Measurements from ENCODE around the gene UBL3. TPM values are rescaled to one million over a fixed set of nuclear protein-coding genes. Genes with fewer than 3 reads are reported as not detected.

The UBL3 gene
- total and polyA plus RNA-seq, 2 donors: 27.9 to 44.1 TPM

- H3K4me1 ChIP-seq (ENCODE audit: insufficient read depth): no peaks in the 10 kb centered on the region
Measured at GRCh38 chr13:29815336-29815735, 35.1 kb downstream of the UBL3 start.

GRCh38 chr13:29810898-29811297 is 39.5 kb downstream of the UBL3 start:
- Histone ChIP-seq H3K4me3 (ENCODE audit: low read depth, low read length) (no peak overlapping the region), H3K4me1 (ENCODE audit: insufficient read depth) (no peaks in the 10 kb centered on the region), H3K27ac (ENCODE audit: low read depth) (no peak overlapping the region), H3K36me3 (ENCODE audit: insufficient read depth) (no peaks in the 10 kb centered on the region)
- WGBS: 93% methylated on average over 4 of the region's 4 CpGs
- no peak for DNase-seq (ENCODE audit: extremely low spot score)

More at GRCh38 chr13:29815336-29815735, 35.1 kb downstream of the UBL3 start:
- no peak for DNase-seq (ENCODE audit: extremely low spot score)
- no peaks in the 10 kb centered on the region for H3K36me3 ChIP-seq (ENCODE audit: insufficient read depth)
- H3K27ac ChIP-seq (ENCODE audit: low read depth): no peak overlapping the region
- H3K4me3 ChIP-seq (ENCODE audit: low read depth, low read length): no peak overlapping the region

DNA sequence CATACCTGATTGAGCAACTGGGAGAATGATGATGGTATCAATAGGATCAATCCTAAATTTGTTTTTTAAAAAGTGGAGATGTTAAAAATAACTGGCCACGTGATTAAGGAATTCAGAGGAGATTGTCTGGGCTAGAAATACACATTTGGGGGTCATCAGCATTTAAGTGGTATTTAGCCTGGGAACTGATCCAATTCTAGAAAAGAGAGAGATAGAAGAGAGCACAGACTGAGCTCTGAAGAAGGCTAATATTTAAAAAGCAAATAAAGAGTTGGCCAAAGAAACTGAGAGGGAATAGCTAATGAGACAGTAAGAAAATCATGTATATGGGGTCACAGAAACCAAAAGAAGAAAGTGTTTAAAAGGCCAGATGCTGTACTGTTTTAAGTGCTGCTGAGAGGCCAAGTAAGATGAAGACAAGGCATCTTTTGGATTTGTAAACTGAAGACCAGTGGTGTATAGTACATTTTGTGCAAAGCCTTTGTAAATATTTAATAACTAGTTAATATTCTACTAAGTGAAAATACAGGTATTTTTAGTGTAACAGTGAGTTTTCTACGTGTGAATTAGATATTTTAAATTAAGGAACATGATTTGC is 40.2 kb downstream of the UBL3 start:
- no peaks in the 10 kb centered on the region for H3K4me1 ChIP-seq (ENCODE audit: insufficient read depth)
- 42% methylated on average over 2 of the region's 2 CpGs for WGBS
- no peaks in the 10 kb centered on the region for H3K36me3 ChIP-seq (ENCODE audit: insufficient read depth)
- no peak overlapping the region for H3K27ac ChIP-seq (ENCODE audit: low read depth)
- no peak overlapping the region for H3K4me3 ChIP-seq (ENCODE audit: low read depth, low read length)
- DNase-seq (ENCODE audit: extremely low spot score): no peak

DNA sequence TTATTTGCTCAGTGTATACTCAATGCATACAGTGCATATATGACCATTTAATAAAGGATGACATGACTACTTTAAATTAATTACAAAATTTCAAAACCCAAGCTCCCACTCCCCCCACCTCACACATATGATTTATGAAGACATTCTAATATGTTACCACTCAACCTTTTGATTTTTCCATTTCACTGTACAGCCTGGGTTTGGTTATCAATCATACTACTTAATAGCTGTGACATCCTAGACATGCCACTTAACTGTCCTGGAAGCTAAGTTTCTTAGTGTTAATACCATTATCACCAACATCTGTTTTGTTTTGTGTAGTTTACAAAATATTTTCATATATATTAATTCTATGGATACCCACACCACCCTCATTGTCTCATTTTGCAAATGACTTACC is 42.2 kb downstream of the UBL3 start:
- no peak for DNase-seq (ENCODE audit: extremely low spot score)
- Histone ChIP-seq H3K4me3 (ENCODE audit: low read depth, low read length) (no peak overlapping the region), H3K27ac (ENCODE audit: low read depth) (no peak overlapping the region), H3K4me1 (ENCODE audit: insufficient read depth) (no peaks in the 10 kb centered on the region), H3K36me3 (ENCODE audit: insufficient read depth) (no peaks in the 10 kb centered on the region)

- Histone ChIP-seq H3K27ac (ENCODE audit: low read depth) (no peak overlapping the region), H3K36me3 (ENCODE audit: insufficient read depth) (no peaks in the 10 kb centered on the region), H3K4me1 (ENCODE audit: insufficient read depth) (no peaks in the 10 kb centered on the region), H3K4me3 (ENCODE audit: low read depth, low read length) (no peak overlapping the region)
- DNase-seq (ENCODE audit: extremely low spot score): no peak
- 88% methylated on average over 7 of the region's 7 CpGs for WGBS
Measured at GRCh38 chr13:29805994-29806979, 44.1 kb downstream of the UBL3 start.

- H3K36me3 ChIP-seq (ENCODE audit: insufficient read depth): no peaks in the 10 kb centered on the region
- no peak for DNase-seq (ENCODE audit: extremely low spot score)
- WGBS: 95% methylated on average over 3 of the region's 3 CpGs
- H3K4me1 ChIP-seq (ENCODE audit: insufficient read depth): no peaks in the 10 kb centered on the region
- H3K4me3 ChIP-seq (ENCODE audit: low read depth, low read length): no peak overlapping the region
- H3K27ac ChIP-seq (ENCODE audit: low read depth): no peak overlapping the region
Measured at GRCh38 chr13:29803221-29803620, 47.2 kb downstream of the UBL3 start.

- no peaks in the 10 kb centered on the region for H3K36me3 ChIP-seq (ENCODE audit: insufficient read depth)
- no peaks in the 10 kb centered on the region for H3K4me1 ChIP-seq (ENCODE audit: insufficient read depth)
- no peak overlapping the region for H3K27ac ChIP-seq (ENCODE audit: low read depth)
- DNase-seq (ENCODE audit: extremely low spot score): no peak
- WGBS: 96% methylated on average over 1 of the region's 1 CpG
- H3K4me3 ChIP-seq (ENCODE audit: low read depth, low read length): no peak overlapping the region
Measured at GRCh38 chr13:29802621-29803020, 47.8 kb downstream of the UBL3 start.

GRCh38 chr13:29801737-29802305 is 48.6 kb downstream of the UBL3 start:
- DNase-seq (ENCODE audit: extremely low spot score): no peak
- Histone ChIP-seq H3K4me3 (ENCODE audit: low read depth, low read length) (no peak overlapping the region), H3K4me1 (ENCODE audit: insufficient read depth) (no peaks in the 10 kb centered on the region), H3K27ac (ENCODE audit: low read depth) (no peak overlapping the region), H3K36me3 (ENCODE audit: insufficient read depth) (no peaks in the 10 kb centered on the region)
- 90% methylated on average over 4 of the region's 4 CpGs for WGBS

- WGBS: 87% methylated on average over 4 of the region's 4 CpGs
- Histone ChIP-seq H3K27ac (ENCODE audit: low read depth) (no peak overlapping the region), H3K36me3 (ENCODE audit: insufficient read depth) (no peaks in the 10 kb centered on the region), H3K4me3 (ENCODE audit: low read depth, low read length) (no peak overlapping the region), H3K4me1 (ENCODE audit: insufficient read depth) (no peaks in the 10 kb centered on the region)
- DNase-seq (ENCODE audit: extremely low spot score): no peak
Measured at GRCh38 chr13:29801102-29801501, 49.3 kb downstream of the UBL3 start.

DNA sequence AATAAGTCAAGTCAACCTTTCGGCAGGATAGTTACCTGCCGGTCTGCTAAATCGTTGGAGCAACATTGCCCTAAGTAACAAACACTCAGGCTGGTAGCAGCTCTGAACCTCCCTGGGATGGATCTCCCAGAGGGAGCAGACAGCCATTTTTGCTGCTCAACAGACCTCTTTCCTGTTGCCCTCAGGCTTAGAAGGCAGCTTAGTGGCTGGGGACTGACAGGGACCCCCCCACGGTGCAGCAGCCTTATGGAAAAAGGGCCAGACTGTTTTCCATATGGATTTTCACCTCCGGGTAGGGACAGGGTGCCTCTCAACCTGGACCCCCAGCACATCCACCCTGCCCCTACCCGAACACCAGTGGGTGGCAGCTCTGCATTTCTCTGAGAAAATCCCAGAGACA is 49.7 kb downstream of the UBL3 start:
- no peak overlapping the region for H3K4me3 ChIP-seq (ENCODE audit: low read depth, low read length)
- H3K27ac ChIP-seq (ENCODE audit: low read depth): no peak overlapping the region
- no peaks in the 10 kb centered on the region for H3K36me3 ChIP-seq (ENCODE audit: insufficient read depth)
- 87% methylated on average over 6 of the region's 6 CpGs for WGBS
- no peak for DNase-seq (ENCODE audit: extremely low spot score)
- H3K4me1 ChIP-seq (ENCODE audit: insufficient read depth): no peaks in the 10 kb centered on the region

DNA sequence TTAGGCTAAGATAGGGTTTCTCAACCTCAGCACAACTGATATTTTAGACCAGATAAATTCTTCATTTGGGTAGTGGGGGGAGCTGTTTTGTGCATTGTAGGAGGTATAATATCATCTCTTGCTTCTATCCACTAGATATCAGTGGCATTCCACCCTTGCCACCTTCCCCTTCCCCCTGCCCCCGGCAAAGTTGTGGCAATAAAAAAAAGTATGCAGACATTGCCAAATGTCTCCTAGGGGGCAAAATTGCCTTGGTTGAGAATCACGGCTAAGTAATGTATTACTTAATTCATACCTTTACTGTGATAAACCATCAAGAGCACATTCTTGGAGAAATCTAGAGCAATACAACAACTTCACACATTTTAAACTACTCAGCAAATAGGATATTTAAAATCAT is 51.4 kb downstream of the UBL3 start:
- WGBS: 75% methylated on average over 2 of the region's 2 CpGs
- Histone ChIP-seq H3K27ac (ENCODE audit: low read depth) (no peak overlapping the region), H3K4me1 (ENCODE audit: insufficient read depth) (no peaks in the 10 kb centered on the region), H3K36me3 (ENCODE audit: insufficient read depth) (no peaks in the 10 kb centered on the region), H3K4me3 (ENCODE audit: low read depth, low read length) (no peak overlapping the region)
- no peak for DNase-seq (ENCODE audit: extremely low spot score)

DNA sequence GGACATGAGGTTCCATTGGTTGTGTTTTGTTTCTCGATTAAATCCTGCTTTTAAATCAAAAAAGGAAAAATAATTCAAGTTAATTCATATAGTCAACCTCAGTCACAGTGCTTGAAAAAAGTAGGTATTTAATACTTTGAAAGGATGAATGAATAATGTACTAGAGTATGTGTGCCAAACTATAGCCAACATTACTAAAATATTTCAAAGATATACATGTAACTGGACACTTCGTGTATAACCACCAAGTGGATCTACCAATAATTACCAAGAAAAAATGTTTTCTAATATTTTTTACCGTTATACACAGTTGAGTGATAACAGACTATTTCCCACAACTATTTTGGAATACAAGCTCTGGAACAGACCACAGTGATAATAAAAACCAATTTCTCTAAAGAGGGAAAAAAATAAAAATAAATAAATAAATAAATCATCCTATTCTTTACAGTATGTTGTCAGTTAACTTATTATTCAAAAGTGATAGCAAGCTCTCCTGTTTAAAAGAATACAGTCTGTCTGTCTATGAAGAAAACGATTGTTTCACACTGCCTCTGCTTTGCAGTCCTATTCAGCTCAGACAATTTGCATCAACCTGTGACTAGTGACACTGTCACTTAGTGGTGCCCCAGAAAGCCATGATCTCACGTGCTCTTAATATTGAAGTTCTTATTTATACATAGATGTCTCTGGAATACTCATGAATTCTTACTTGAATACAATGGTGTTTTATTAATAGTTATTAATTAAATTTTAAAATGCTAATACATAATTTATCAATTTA is 58.2 kb downstream of the UBL3 start:
- 89% methylated on average over 5 of the region's 5 CpGs for WGBS
- Histone ChIP-seq H3K4me1 (ENCODE audit: insufficient read depth) (peaks cover 2% of the 10 kb centered on the region), H3K27ac (ENCODE audit: low read depth) (no peak overlapping the region), H3K36me3 (ENCODE audit: insufficient read depth) (no peaks in the 10 kb centered on the region), H3K4me3 (ENCODE audit: low read depth, low read length) (no peak overlapping the region)
- DNase-seq (ENCODE audit: extremely low spot score): no peak

- Histone ChIP-seq H3K27ac (ENCODE audit: low read depth) (no peak overlapping the region), H3K36me3 (ENCODE audit: insufficient read depth) (no peaks in the 10 kb centered on the region), H3K4me1 (ENCODE audit: insufficient read depth) (peaks cover 2% of the 10 kb centered on the region), H3K4me3 (ENCODE audit: low read depth, low read length) (no peak overlapping the region)
- 76% methylated on average over 1 of the region's 1 CpG for WGBS
- no peak for DNase-seq (ENCODE audit: extremely low spot score)
Measured at GRCh38 chr13:29791508-29791907, 58.9 kb downstream of the UBL3 start.

All from urinary bladder (tissue), 4 donors.